Astrocyte of the spinal cord (primary cell): Measurements from ENCODE around the gene MLLT6.

ENCODE experiments used
- DNase-seq: peaks from one replicate; pipeline ENCODE4 v3.0.0; 2011; ENCODE audit warnings: low read depth, low spot score
- H3K4me3 ChIP-seq: 2 replicates; pipeline ENCODE4 v1.5.1; 2011; ENCODE audit warnings: low read depth, mild to moderate bottlenecking, low read length, moderate library complexity
- in situ Hi-C: cut with HindIII; loops from 2 replicates; pipeline ENCODE4 v1.10.0; 2017; ENCODE audit warnings: low sequenced_read_pairs
- TF ChIP-seq, protein P1 (sequence below): IDR thresholded peaks from 2 replicates; pipeline ENCODE4 v1.5.1; 2012; ENCODE audit warnings: low read depth, mild to moderate bottlenecking, low read length, inconsistent platforms

MLLT6 gene

DNA sequence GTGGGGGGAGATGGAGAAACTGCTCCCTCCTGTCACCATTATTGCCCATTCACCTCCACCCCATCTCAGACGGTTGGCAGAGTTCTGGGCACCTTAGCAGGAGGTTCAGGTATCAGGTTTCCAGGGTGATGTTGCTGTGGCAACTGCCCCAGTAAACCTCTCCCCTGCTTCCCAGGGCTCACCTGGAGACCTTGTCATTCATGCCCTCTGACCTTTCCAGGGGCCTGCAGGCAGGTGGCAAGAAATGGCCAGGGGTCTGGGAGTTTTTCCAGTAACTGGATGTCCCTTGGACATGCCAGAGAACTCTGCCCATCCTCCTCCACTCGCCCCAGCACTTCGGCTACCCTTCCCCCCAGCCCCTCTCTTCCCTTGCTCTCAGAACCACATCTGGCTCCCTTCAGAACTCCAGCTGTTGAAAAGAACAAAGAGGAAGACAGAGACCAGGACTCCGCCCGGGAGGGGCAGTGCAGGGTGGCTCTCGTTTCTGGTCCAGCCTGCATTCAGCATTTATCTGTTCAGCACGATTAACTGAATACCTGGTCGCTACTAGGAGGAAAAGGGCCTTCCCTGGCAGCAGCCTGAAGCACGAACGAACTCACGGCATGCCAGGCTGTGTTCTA lies 8.5 kb downstream of the MLLT6 start:
- no peak overlapping the region for H3K4me3 ChIP-seq
- no peak for DNase-seq
- in situ Hi-C loops, result no loop called here
- TF ChIP-seq, protein P1, sequence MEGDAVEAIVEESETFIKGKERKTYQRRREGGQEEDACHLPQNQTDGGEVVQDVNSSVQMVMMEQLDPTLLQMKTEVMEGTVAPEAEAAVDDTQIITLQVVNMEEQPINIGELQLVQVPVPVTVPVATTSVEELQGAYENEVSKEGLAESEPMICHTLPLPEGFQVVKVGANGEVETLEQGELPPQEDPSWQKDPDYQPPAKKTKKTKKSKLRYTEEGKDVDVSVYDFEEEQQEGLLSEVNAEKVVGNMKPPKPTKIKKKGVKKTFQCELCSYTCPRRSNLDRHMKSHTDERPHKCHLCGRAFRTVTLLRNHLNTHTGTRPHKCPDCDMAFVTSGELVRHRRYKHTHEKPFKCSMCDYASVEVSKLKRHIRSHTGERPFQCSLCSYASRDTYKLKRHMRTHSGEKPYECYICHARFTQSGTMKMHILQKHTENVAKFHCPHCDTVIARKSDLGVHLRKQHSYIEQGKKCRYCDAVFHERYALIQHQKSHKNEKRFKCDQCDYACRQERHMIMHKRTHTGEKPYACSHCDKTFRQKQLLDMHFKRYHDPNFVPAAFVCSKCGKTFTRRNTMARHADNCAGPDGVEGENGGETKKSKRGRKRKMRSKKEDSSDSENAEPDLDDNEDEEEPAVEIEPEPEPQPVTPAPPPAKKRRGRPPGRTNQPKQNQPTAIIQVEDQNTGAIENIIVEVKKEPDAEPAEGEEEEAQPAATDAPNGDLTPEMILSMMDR, result no peak

DNA sequence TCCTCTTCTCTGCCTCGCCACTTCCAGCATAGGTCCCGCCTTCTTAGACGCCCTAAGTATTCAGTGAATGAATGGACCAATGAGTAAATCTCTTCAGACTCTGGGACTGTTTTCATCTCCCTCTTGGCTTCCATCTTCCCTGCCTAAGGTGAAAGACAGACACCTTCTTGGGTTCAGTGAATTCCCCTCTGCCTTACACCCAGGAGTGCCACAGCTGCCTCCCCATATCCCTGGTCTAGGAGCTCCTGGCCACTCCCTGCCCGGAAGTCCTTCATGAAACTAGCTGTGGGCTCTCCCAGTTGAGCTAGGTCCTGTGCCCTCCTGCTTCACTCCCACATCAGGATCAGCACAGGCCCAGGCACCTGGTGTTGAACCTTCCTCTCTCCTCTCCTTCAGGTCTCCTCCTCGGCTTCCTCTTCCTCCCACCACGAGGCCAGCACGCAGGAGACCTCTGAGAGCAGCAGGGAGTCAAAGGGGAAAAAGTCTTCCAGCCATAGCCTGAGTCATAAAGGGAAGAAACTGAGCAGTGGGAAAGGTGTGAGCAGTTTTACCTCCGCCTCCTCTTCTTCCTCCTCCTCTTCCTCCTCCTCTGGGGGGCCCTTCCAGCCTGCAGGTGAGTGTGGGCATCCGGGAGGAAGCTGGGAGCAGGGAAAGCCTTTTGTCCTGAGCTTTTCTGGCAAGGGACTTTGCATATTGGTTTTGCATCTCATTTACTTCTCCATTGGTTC lies 10.3 kb downstream of the MLLT6 start:
- in situ Hi-C loops, result no loop called here
- TF ChIP-seq, protein P1, result no peak
- DNase-seq, result no peak
- no peak overlapping the region for H3K4me3 ChIP-seq

DNA sequence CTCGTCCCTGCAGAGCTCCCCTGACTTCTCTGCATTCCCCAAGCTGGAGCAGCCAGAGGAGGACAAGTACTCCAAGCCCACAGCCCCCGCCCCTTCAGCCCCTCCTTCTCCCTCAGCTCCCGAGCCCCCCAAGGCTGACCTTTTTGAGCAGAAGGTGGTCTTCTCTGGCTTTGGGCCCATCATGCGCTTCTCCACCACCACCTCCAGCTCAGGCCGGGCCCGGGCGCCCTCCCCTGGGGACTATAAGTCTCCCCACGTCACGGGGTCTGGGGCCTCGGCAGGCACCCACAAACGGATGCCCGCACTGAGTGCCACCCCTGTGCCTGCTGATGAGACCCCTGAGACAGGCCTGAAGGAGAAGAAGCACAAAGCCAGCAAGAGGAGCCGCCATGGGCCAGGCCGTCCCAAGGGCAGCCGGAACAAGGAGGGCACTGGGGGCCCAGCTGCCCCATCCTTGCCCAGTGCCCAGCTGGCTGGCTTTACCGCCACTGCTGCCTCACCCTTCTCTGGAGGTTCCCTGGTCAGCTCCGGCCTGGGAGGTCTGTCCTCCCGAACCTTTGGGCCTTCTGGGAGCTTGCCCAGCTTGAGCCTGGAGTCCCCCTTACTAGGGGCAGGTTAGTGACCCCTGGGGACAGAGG lies 11.4 kb downstream of the MLLT6 start:
- no peak for DNase-seq
- in situ Hi-C loops, result no loop called here
- TF ChIP-seq, protein P1, result no peak
- no peak overlapping the region for H3K4me3 ChIP-seq

DNA sequence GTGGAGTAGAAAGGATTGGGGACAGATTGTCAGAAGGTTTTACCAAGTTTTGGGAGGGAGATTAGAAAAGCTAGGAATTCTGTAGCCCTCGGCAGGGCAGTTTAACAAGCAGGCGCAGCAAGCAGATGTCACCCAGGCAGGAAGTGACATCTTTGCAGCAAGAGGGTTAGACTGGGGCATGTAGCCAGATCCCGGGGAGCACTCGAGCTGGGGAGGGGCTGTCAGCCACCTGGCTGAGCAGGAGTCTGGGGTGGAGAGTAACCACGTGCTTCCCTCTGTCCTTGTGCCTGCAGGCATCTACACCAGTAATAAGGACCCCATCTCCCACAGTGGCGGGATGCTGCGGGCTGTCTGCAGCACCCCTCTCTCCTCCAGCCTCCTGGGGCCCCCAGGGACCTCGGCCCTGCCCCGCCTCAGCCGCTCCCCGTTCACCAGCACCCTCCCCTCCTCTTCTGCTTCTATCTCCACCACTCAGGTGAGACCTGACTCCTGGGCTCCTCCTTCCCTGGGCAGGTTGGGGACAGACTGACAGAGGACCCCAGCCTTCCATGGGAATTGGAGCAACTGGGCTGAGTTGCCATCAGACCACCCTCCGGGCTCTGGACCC lies 12.2 kb downstream of the MLLT6 start:
- no peak overlapping the region for H3K4me3 ChIP-seq
- no peak for DNase-seq
- in situ Hi-C loops, result no loop called here
- TF ChIP-seq, protein P1, result no peak

DNA sequence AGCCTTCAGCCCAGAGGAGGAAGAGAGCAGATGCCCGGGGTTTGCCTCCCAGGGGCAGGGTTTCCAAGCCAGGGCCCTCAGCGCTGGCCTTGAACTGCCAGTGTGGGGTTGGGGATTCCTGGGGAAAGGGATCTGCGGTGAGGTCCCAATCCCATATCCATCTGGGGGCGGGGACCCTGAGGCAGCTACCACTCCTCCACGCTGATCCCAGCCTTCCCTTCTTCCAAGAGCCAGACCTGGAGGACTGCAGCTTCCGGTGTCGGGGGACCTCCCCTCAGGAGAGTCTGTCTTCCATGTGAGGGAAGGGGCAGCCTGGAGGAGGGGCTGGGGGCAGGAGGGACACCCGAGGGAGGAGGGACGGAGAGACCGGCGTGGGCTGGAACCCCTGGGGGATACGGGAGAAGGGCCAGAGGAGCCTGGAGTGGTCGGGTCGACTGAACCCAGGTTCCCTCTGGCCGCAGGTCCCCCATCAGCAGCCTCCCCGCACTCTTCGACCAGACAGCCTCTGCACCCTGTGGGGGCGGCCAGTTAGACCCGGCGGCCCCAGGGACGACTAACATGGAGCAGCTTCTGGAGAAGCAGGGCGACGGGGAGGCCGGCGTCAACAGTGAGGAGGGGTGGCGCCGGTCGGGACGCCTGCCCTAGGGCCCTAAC lies 14.3 kb downstream of the MLLT6 start:
- H3K4me3 ChIP-seq, result no peak overlapping the region
- TF ChIP-seq, protein P1, result no peak
- in situ Hi-C loops, result no loop called here
- no peak for DNase-seq

DNA sequence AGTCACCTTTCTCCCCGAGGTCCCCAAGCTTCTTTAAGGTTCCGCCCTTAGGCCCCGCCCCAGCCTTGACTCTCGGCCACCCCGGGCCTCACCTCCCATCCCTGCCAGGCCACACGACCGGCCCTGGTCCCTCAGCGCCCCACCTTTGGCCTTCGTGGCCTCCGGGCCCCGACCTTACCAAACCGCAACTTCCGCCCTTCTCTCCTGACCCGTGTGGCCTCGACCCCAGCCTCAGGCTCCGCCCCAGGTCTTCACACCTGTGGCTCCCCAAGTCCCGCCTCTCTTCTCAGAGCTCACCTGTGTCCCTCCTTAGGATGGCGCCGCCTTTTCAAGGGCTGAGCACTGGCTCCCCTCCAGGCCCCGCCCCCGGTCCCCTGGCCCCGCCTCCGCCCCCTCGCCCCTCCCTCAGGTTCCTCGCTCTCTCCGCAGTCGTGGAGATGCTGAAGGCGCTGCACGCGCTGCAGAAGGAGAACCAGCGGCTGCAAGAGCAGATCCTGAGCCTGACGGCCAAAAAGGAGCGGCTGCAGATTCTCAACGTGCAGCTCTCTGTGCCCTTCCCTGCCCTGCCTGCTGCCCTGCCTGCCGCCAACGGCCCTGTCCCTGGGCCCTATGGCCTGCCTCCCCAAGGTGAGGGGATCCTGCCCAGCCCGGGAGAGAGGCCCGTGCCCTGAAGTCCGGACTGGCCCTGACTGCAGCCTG lies 15.0 kb downstream of the MLLT6 start:
- no peak for DNase-seq
- in situ Hi-C loops, result no loop called here
- TF ChIP-seq, protein P1, result no peak
- no peak overlapping the region for H3K4me3 ChIP-seq
